C4-2B (cell line): ENCODE measurements around the gene DNAJC5.
"Not testable (repeated sequence)": the region's sequence is repeated elsewhere in the genome, so short reads cannot be mapped to it uniquely, and the experiment has no call there.

Experiments
- CTCF ChIP-seq: fragments of 450-650 bp; conservative IDR thresholded peaks from 2 replicates; pipeline ENCODE4 v1.5.1; 2017; ENCODE audit warnings: mild to moderate bottlenecking
- ZFX ChIP-seq: fragments of 450-650 bp; IDR thresholded peaks from 2 replicates; pipeline ENCODE4 v1.6.1; 2017

- TF ChIP-seq CTCF, ZFX: not testable (repeated sequence)
Observed at GRCh38 chr20:63853733-63854068, 41.2 kb upstream of the DNAJC5 start.
